ENCODE results near the gene IFI27L2. TPM values are rescaled to one million over a fixed set of nuclear protein-coding genes. Genes with fewer than 3 reads are reported as not detected.

The IFI27L2 gene
- total RNA-seq, 1 experiment from 2014 or later, result 92.3 TPM

GRCh38 chr14:94126800-94127199, 2.6 kb downstream of the IFI27L2 start:
- in situ Hi-C loops (cut with HindIII; ENCODE audit: low sequenced_read_pairs), result no loop called here
- DNase-seq (ENCODE audit: low spot score), result no peak

DNA sequence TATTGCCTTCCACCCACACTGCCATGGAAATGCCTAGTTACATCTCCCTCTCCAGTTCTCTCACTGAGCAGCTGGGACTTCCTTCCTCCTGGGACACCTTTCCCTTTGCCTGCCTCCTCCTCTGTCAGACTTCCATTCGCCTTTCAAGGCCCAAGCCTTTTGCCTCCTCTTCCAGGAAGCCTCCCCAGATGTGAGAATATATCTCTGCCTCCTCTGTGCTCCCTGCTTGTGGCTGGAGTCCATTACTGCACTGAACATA, 3.1 kb downstream of the IFI27L2 start:
- no peak for DNase-seq (ENCODE audit: low spot score)
- in situ Hi-C loops (cut with HindIII; ENCODE audit: low sequenced_read_pairs), result no loop called here

GRCh38 chr14:94125659-94126418, 3.6 kb downstream of the IFI27L2 start:
- in situ Hi-C loops (cut with HindIII; ENCODE audit: low sequenced_read_pairs), result no loop called here
- no peak for DNase-seq (ENCODE audit: low spot score)

DNA sequence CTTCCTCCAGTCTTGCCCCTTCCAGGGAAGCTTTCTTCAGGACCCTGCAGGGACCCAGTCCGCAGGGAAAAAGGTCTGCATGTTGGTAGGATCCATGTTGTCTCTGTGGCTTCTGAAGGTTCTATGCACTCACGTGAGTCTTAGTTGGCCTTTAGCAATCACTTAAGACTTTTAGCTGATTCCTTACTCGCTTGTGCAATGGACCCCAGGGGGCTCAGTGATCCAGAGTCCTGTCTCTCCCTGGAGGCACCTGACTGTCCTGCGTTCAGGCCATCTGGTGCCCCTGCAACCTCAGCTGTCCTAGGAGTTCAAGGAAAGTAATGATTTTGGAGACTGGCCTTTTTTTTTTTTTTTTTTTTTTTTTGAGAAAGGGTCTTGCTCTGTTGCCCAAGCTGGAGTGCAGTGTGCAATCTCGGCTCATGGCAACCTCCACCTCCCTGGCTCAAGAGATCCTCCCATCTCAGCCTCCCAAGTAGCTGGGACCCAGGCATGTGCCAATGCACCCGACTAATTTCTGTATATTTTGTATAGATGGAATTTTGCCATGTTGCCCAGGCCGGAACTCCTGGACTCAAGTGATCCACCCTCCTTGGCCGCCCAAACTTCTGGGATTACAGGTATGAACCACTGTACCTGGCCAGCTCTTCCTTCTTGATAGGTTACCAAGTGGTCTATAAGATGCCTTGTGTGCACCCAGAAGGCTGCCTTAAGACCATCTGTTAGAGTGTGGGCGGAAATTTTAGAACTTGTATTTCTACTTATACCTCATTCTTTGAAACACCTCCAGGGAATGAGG, 4.6 kb downstream of the IFI27L2 start:
- no peak for DNase-seq (ENCODE audit: low spot score)
- in situ Hi-C loops (cut with HindIII; ENCODE audit: low sequenced_read_pairs), result no loop called here

- in situ Hi-C loops (cut with HindIII; ENCODE audit: low sequenced_read_pairs), result no loop called here
- DNase-seq (ENCODE audit: low spot score), result no peak
Measured at GRCh38 chr14:94123868-94124267, 5.5 kb downstream of the IFI27L2 start.

DNA sequence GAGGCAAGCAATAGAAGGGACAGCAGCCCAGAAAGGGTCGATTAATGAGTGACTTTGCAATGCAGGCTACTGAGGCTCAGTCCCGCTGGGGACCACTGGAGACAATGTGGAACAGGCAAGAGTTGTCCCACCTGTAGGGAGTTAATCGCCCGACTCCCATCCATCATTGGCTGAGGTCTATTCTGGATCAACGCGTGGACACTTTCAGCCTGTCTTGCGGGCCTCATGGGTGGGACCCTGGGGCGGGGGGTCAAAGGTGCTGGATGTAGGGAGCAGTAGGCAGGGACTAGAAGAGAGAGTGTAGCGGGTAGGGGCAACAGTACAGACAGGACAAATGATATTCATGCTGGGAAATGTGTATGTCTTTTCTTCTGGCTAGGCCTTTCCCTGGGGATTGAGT, 6.1 kb downstream of the IFI27L2 start:
- no peak for DNase-seq (ENCODE audit: low spot score)
- in situ Hi-C loops (cut with HindIII; ENCODE audit: low sequenced_read_pairs), result no loop called here

- no peak for DNase-seq (ENCODE audit: low spot score)
Measured at GRCh38 chr14:94122438-94122837, 7.0 kb downstream of the IFI27L2 start.

DNA sequence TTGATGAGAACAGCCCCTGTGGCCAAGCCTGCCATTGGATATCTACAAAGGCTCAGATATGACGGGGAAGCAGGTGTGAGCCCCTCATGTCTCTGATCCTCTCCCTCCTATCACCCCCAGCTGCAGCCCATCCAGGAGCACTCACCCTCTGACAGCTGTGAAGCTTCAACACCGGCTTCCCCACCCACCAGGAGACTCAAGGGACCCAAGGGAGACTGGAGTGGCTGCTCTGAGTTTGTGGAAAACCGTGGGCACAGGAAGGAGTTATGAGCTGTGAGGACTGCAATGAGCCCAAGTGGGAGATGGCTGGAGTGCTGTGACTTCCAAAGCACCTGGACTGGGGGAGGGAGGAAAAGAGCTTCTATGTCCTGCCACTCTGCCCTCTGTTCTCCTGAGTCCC, 7.9 kb downstream of the IFI27L2 start:
- in situ Hi-C loops (cut with HindIII; ENCODE audit: low sequenced_read_pairs), result no loop called here
- DNase-seq (ENCODE audit: low spot score), result no peak

More at GRCh38 chr14:94122438-94122837, 7.0 kb downstream of the IFI27L2 start:
- in situ Hi-C loops (cut with HindIII; ENCODE audit: low sequenced_read_pairs), result no loop called here

GRCh38 chr14:94120667-94121340, 8.6 kb downstream of the IFI27L2 start:
- in situ Hi-C loops (cut with HindIII; ENCODE audit: low sequenced_read_pairs), result no loop called here
- no peak for DNase-seq (ENCODE audit: low spot score)

DNA sequence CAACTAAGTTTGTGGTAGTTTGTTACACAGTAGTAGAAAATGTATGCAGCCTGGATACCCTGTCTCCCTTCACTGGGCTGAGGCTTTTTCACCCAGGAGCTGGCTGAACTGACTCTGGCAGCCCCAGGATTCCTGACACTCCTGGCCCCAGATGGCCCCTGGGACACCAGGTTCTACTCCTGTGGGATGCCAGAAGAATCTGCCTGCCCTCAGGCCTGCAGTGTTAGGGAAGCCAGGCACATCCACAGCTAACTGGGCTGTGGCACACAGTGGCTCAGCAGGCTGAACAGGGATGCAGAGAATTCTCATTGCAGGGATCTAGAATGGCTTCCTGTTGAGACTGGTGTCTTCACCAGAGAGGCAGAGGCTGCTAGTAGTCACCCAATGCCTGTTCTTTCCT, 10.3 kb downstream of the IFI27L2 start:
- in situ Hi-C loops (cut with HindIII; ENCODE audit: low sequenced_read_pairs), result no loop called here
- no peak for DNase-seq (ENCODE audit: low spot score)

DNA sequence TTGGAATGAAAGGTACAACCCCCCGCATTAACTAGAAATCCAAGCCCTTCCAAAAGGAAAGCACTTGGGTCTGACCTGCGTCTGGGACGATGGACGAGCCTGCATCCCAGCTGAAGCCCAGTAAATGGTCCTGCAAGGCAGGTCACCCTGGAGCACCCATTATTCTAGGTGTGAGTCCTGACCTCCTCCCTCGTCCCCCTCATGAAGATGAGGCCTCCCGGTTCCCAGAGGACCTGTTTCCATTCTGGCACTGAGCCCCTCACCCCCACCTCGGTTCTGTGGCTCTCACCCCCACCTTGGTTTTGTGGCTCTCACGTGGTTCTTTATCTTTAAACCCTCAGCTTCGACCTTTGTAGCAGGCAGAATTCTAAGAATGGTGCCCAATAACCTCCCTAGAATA, 11.5 kb downstream of the IFI27L2 start:
- in situ Hi-C loops (cut with HindIII; ENCODE audit: low sequenced_read_pairs), result no loop called here
- no peak for DNase-seq (ENCODE audit: low spot score)

DNA sequence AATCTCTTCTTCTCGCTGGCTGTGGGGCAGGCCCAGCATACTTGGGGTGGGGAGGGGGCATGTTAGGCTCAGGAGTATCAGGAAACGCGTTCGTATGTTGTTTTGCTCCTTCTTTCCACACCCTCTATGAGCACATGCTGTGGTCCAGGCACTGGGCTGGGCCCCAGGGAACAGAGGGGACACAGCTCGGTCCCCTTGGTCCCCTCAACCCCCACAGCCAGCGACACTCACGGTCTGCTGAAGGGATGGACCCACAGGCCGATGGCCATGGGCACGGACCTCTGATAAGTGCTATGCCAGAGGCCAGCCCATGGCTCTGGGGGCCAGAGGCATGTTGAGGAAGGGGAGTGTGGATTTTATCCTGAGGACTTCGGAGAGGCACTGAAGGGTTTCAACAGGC, 12.7 kb downstream of the IFI27L2 start:
- no peak for DNase-seq (ENCODE audit: low spot score)
- in situ Hi-C loops (cut with HindIII; ENCODE audit: low sequenced_read_pairs), result no loop called here

- in situ Hi-C loops (cut with HindIII; ENCODE audit: low sequenced_read_pairs), result no loop called here
- DNase-seq (ENCODE audit: low spot score), result no peak
Measured at GRCh38 chr14:94115631-94116030, 13.8 kb downstream of the IFI27L2 start.

GRCh38 chr14:94115058-94115591, 14.3 kb downstream of the IFI27L2 start:
- DNase-seq (ENCODE audit: low spot score), result peak; percentile 59
- in situ Hi-C loops (cut with HindIII; ENCODE audit: low sequenced_read_pairs), result no loop called here

DNA sequence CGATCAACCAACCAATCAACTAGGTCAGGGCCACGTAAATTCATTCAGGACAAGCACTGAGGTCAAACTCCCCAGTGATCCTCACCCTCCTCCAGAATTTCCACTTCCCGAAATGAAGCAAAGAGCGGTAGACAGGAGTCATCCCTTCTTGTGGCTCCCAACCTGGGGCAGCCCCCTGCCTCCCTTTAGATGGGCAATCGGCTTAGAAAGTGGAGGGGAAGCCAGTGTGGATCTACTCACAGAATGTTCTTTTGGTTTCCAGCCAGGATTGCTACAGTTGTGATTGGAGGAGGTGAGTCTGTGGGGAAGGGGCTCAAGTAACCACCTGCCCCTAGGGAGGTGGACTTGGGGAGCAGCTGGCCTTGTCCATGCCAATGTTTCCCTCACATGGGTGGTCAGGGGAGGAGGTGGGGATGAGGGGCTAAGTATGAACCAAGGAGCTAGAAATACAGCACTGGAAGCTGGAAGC, 14.8 kb downstream of the IFI27L2 start:
- in situ Hi-C loops (cut with HindIII; ENCODE audit: low sequenced_read_pairs), result no loop called here

GRCh38 chr14:94113908-94114588, 15.4 kb downstream of the IFI27L2 start:
- DNase-seq (ENCODE audit: low spot score), result no peak
- in situ Hi-C loops (cut with HindIII; ENCODE audit: low sequenced_read_pairs), result no loop called here

More for the DNA sequence above, 14.8 kb downstream of the IFI27L2 start:
- no peak for DNase-seq (ENCODE audit: low spot score)

DNA sequence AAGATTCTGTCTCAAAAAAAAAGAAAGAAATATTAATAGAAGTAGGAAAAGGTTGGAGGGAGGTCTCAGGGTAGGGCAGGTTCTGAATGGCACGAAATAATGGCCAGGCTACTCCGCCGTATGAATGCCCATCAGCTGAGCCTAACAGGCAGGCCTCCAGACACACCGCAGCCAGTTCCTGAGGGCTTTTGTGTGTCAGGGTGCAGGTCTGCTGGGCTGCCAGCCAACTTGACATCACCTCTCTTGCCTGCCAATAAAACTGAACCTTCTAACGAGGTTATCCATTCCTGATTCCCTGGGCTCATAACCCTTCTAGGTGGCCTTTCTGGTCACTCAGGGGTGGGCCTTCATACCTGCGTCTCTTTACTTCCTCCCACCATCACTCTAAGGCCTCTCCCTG, 15.9 kb downstream of the IFI27L2 start:
- peak; percentile 43 for DNase-seq (ENCODE audit: low spot score)
- in situ Hi-C loops (cut with HindIII; ENCODE audit: low sequenced_read_pairs), result no loop called here

- in situ Hi-C loops (cut with HindIII; ENCODE audit: low sequenced_read_pairs), result no loop called here
- DNase-seq (ENCODE audit: low spot score), result no peak
Measured at GRCh38 chr14:94113073-94113472, 16.3 kb downstream of the IFI27L2 start.

DNA sequence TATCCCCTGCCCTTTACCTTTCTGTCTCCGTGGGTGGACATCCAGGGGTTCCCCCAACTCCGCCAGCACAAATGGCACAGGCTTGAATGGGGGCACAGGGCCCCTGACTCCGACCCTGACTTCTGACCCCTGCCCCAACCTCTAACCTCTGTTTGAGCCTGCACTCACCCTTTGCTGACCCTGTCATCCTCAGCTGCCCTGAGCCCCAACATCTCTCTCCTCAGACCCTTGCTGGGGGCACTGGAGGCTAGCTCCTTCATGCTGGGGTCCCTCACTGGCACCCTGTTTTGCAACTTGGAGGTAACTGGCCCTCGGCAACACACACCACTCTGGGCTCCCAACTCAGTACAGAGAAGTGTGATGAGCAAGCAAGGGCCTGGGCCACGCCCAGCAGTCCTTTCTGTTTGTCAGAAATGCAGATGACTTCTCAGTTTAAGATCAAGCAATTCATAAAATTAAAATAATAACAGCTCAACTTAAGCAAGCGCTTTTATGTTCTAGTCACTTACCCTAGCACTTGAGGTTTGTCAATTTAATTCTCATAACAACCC, 16.8 kb downstream of the IFI27L2 start:
- no peak for DNase-seq (ENCODE audit: low spot score)
- in situ Hi-C loops (cut with HindIII; ENCODE audit: low sequenced_read_pairs), result no loop called here

All from G401 (cell line).